ENCODE results near the gene ZNF25. TPM values are rescaled to one million over a fixed set of nuclear protein-coding genes. Genes with fewer than 3 reads are reported as not detected.
"Not testable (repeated sequence)": the region's sequence is repeated elsewhere in the genome, so short reads cannot be mapped to it uniquely, and the experiment has no call there.

ZNF25 gene
- total RNA-seq, 1 donor from 2014 or later, result 7.7 TPM

GRCh38 chr10:38007991-38008390 is 31.5 kb upstream of the ZNF25 start:
- TF ChIP-seq, protein P1, sequence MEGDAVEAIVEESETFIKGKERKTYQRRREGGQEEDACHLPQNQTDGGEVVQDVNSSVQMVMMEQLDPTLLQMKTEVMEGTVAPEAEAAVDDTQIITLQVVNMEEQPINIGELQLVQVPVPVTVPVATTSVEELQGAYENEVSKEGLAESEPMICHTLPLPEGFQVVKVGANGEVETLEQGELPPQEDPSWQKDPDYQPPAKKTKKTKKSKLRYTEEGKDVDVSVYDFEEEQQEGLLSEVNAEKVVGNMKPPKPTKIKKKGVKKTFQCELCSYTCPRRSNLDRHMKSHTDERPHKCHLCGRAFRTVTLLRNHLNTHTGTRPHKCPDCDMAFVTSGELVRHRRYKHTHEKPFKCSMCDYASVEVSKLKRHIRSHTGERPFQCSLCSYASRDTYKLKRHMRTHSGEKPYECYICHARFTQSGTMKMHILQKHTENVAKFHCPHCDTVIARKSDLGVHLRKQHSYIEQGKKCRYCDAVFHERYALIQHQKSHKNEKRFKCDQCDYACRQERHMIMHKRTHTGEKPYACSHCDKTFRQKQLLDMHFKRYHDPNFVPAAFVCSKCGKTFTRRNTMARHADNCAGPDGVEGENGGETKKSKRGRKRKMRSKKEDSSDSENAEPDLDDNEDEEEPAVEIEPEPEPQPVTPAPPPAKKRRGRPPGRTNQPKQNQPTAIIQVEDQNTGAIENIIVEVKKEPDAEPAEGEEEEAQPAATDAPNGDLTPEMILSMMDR (IDR thresholded peaks at IDR 0.05; ENCODE audit: partially characterized antibody, unreplicated experiment), result no peak
- Mint-ChIP-seq H3K4me1 (ENCODE audit: low read depth, unreplicated experiment) (no peaks in the 10 kb centered on the region), H3K4me3 (ENCODE audit: unreplicated experiment) (no peak overlapping the region), H3K36me3 (ENCODE audit: unreplicated experiment) (no peaks in the 10 kb centered on the region), H3K9me3 (ENCODE audit: unreplicated experiment) (peaks cover 2% of the 10 kb centered on the region), H3K27me3 (ENCODE audit: unreplicated experiment) (peaks cover 4% of the 10 kb centered on the region), H3K27ac (ENCODE audit: unreplicated experiment) (no peak overlapping the region)
- DNase-seq, result no peak

GRCh38 chr10:38007551-38007950 is 31.1 kb upstream of the ZNF25 start:
- DNase-seq, result no peak
- TF ChIP-seq, protein P1 (IDR thresholded peaks at IDR 0.05; ENCODE audit: partially characterized antibody, unreplicated experiment), result no peak
- H3K4me1 Mint-ChIP-seq (ENCODE audit: low read depth, unreplicated experiment), result no peaks in the 10 kb centered on the region
- no peak overlapping the region for H3K4me3 Mint-ChIP-seq (ENCODE audit: unreplicated experiment)
- no peaks in the 10 kb centered on the region for H3K36me3 Mint-ChIP-seq (ENCODE audit: unreplicated experiment)
- H3K9me3 Mint-ChIP-seq (ENCODE audit: unreplicated experiment), result peaks cover 2% of the 10 kb centered on the region
- H3K27ac Mint-ChIP-seq (ENCODE audit: unreplicated experiment), result no peak overlapping the region
- peaks cover 4% of the 10 kb centered on the region for H3K27me3 Mint-ChIP-seq (ENCODE audit: unreplicated experiment)

- H3K4me1 Mint-ChIP-seq (ENCODE audit: low read depth, unreplicated experiment), result no peaks in the 10 kb centered on the region
- DNase-seq, result no peak
- H3K27me3 Mint-ChIP-seq (ENCODE audit: unreplicated experiment), result no peaks in the 10 kb centered on the region
- H3K27ac Mint-ChIP-seq (ENCODE audit: unreplicated experiment), result no peak overlapping the region
- H3K9me3 Mint-ChIP-seq (ENCODE audit: unreplicated experiment), result no peaks in the 10 kb centered on the region
- no peaks in the 10 kb centered on the region for H3K36me3 Mint-ChIP-seq (ENCODE audit: unreplicated experiment)
- no peak overlapping the region for H3K4me3 Mint-ChIP-seq (ENCODE audit: unreplicated experiment)
- TF ChIP-seq, protein P1 (IDR thresholded peaks at IDR 0.05; ENCODE audit: partially characterized antibody, unreplicated experiment), result no peak
These were observed 27.1 kb upstream of the ZNF25 start for GRCh38 chr10:38003588-38003987.

DNA sequence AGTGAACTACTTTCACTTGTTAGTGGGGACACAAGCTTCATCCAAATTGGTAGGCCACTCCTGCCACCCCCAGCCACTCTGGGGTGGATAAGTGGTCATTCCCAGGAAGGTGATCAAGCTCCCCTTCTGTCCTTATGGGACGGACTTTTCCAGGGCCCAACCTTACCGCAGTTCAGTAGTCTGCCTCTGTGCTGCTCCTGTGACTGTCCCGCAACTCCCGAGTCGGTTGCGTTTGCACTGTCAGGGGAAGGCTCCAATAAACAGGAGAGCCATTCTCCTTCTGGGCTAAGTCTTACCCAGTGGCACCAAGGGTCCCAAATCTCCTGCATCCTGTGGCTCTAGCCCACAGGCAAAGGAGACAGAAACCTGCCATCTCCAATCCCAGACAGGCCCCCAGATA is 26.6 kb upstream of the ZNF25 start:
- Mint-ChIP-seq H3K36me3 (ENCODE audit: unreplicated experiment) (no peaks in the 10 kb centered on the region), H3K4me1 (ENCODE audit: low read depth, unreplicated experiment) (no peaks in the 10 kb centered on the region), H3K27ac (ENCODE audit: unreplicated experiment) (no peak overlapping the region), H3K4me3 (ENCODE audit: unreplicated experiment) (no peak overlapping the region), H3K27me3 (ENCODE audit: unreplicated experiment) (no peaks in the 10 kb centered on the region), H3K9me3 (ENCODE audit: unreplicated experiment) (no peaks in the 10 kb centered on the region)
- TF ChIP-seq, protein P1 (IDR thresholded peaks at IDR 0.05; ENCODE audit: partially characterized antibody, unreplicated experiment), result no peak
- DNase-seq, result no peak

DNA sequence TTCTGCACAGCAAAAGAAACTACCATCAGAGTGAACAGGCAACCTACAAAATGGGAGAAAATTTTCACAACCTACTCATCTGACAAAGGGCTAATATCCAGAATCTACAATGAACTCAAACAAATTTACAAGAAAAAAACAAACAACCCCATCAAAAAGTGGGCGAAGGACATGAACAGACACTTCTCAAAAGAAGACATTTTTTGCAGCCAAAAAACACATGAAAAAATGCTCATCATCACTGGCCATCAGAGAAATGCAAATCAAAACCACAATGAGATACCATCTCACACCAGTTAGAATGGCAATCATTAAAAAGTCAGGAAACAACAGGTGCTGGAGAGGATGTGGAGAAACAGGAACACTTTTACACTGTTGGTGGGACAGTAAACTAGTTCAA is 24.0 kb upstream of the ZNF25 start:
- H3K27me3 Mint-ChIP-seq (ENCODE audit: unreplicated experiment); H3K27ac Mint-ChIP-seq (ENCODE audit: unreplicated experiment); H3K9me3 Mint-ChIP-seq (ENCODE audit: unreplicated experiment); H3K4me3 Mint-ChIP-seq (ENCODE audit: unreplicated experiment); H3K36me3 Mint-ChIP-seq (ENCODE audit: unreplicated experiment); H3K4me1 Mint-ChIP-seq (ENCODE audit: low read depth, unreplicated experiment); DNase-seq: not testable (repeated sequence)

DNA sequence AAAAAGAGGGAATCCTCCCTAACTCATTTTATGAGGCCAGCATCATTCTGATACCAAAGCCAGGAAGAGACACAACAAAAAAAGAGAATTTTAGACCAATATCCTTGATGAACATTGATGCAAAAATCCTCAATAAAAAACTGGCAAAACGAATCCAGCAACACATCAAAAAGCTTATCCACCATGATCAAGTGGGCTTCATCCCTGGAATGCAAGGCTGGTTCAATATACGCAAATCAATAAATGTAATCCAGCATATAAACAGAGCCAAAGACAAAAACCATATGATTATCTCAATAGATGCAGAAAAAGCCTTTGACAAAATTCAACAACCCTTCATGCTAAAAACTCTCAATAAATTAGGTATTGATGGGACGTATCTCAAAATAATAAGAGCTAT is 22.5 kb upstream of the ZNF25 start:
- not testable (repeated sequence) for H3K27me3 Mint-ChIP-seq (ENCODE audit: unreplicated experiment); H3K9me3 Mint-ChIP-seq (ENCODE audit: unreplicated experiment); H3K4me3 Mint-ChIP-seq (ENCODE audit: unreplicated experiment); DNase-seq; H3K36me3 Mint-ChIP-seq (ENCODE audit: unreplicated experiment); H3K27ac Mint-ChIP-seq (ENCODE audit: unreplicated experiment); H3K4me1 Mint-ChIP-seq (ENCODE audit: low read depth, unreplicated experiment)
